Neural progenitor cell (in vitro differentiated cells): ENCODE data around the gene TRPV5. TPM values are rescaled to one million over a fixed set of nuclear protein-coding genes. Genes with fewer than 3 reads are reported as not detected.

Experiments used
- DNase-seq: peaks from one replicate; pipeline ENCODE4 v3.0.0-alpha.2; 2016; ENCODE audit warnings: low spot score
- H2AFZ ChIP-seq: fragments of 200-600 bp; sonication (generic); replicated peaks from 2 replicates; pipeline ENCODE4 v1.6.1; 2016; ENCODE audit warnings: antibody characterized with exemption
- H3F3A ChIP-seq: fragments of 200-600 bp; sonication (generic); 2 replicates; pipeline ENCODE4 v1.6.1; 2016; ENCODE audit warnings: antibody characterized with exemption, low read depth
- H3K27ac ChIP-seq: fragments of 200-600 bp; sonication (generic); 2 replicates; pipeline ENCODE4 v1.5.1; 2016; ENCODE audit warnings: mild to moderate bottlenecking
- H3K27me3 ChIP-seq: fragments of 200-600 bp; sonication (generic); 2 replicates; pipeline ENCODE4 v1.6.1; 2016; ENCODE audit warnings: mild to moderate bottlenecking, moderate library complexity
- H3K36me3 ChIP-seq: fragments of 200-600 bp; sonication (generic); 2 replicates; pipeline ENCODE4 v1.5.1; 2016
- H3K4me1 ChIP-seq: fragments of 200-600 bp; sonication (generic); 2 replicates; pipeline ENCODE4 v1.6.1; 2016; ENCODE audit warnings: mixed run types
- H3K4me2 ChIP-seq: fragments of 200-600 bp; sonication (generic); 2 replicates; pipeline ENCODE4 v1.6.1; 2016
- H3K4me3 ChIP-seq: fragments of 200-600 bp; sonication (generic); 2 replicates; pipeline ENCODE4 v1.5.1; 2016
- H3K79me2 ChIP-seq: fragments of 200-600 bp; sonication (generic); 2 replicates; pipeline ENCODE4 v1.6.1; 2016; ENCODE audit warnings: low read depth
- H3K9ac ChIP-seq: fragments of 200-600 bp; sonication (generic); 2 replicates; pipeline ENCODE4 v1.6.1; 2016
- H3K9me3 ChIP-seq: fragments of 200-600 bp; sonication (generic); 2 replicates; pipeline ENCODE4 v1.5.1; 2016; ENCODE audit warnings: low read depth
- H4K20me1 ChIP-seq: fragments of 200-600 bp; sonication (generic); 2 replicates; pipeline ENCODE4 v1.6.1; 2016; ENCODE audit warnings: low read depth
- H3K27ac Mint-ChIP-seq: 3 replicates; pipeline ENCODE4 v1.8.0; 2021; ENCODE audit warnings: mixed read lengths
- H3K27me3 Mint-ChIP-seq: 2 replicates; pipeline ENCODE4 v1.8.0; 2022; ENCODE audit warnings: low read depth, mild to moderate bottlenecking, inconsistent platforms, moderate library complexity, mixed read lengths; ENCODE audit not compliant: insufficient read depth
- H3K36me3 Mint-ChIP-seq: 3 replicates; pipeline ENCODE4 v1.8.0; 2021; ENCODE audit warnings: mixed read lengths
- H3K4me1 Mint-ChIP-seq: 3 replicates; pipeline ENCODE4 v1.8.0; 2021; ENCODE audit warnings: mixed read lengths
- H3K4me3 Mint-ChIP-seq: 3 replicates; pipeline ENCODE4 v1.8.0; 2021; ENCODE audit warnings: mild to moderate bottlenecking, moderate library complexity, mixed read lengths
- H3K9me3 Mint-ChIP-seq: 3 replicates; pipeline ENCODE4 v1.8.0; 2020; ENCODE audit warnings: mixed read lengths
- CTCF ChIP-seq: fragments of 200-600 bp; sonication (generic); IDR thresholded peaks from 2 replicates; pipeline ENCODE4 v1.5.1; 2017; ENCODE audit warnings: antibody characterized with exemption, mild to moderate bottlenecking
- EZH2 ChIP-seq: fragments of 200-600 bp; sonication (generic); IDR thresholded peaks from 2 replicates; pipeline ENCODE4 v1.6.1; 2017; ENCODE audit warnings: antibody characterized with exemption, mild to moderate bottlenecking, moderate library complexity
- EZH2phosphoT487 ChIP-seq: fragments of 200-600 bp; sonication (generic); IDR thresholded peaks from 2 replicates; pipeline ENCODE4 v1.6.1; 2017; ENCODE audit warnings: antibody characterized with exemption
- total RNA-seq: library from RNA; depleted of rRNA; stranded (reverse); fragments of >200 nt; gene quantifications from 2 replicates; pipeline ENCODE4 v1.2.3, GENCODE V29; 2015; ENCODE audit warnings: low replicate concordance

The TRPV5 gene
- total RNA-seq, 1 donor from 2014 or later: not detected

GRCh38 chr7:142939226-142939910 is 5.8 kb upstream of the TRPV5 start, which contains the start of gene LLCFC1:
LLCFC1 (plus strand) TSS chr7:142939484; CDS start chr7:142939622, 138 bp downstream.
- Histone ChIP-seq H3K4me1 (no peaks in the 10 kb centered on the region), H3K9me3 (no peaks in the 10 kb centered on the region), H3K79me2 (no peaks in the 10 kb centered on the region), H3K4me3 (no peak within 1 kb of the TSS), H3K27me3 (no peaks in the 10 kb centered on the region), H3F3A (no peaks in the 10 kb centered on the region), H3K36me3 (no peaks in the 10 kb centered on the region), H3K9ac (no peak within 1 kb of the TSS), H3K4me2 (no peak within 1 kb of the TSS), H2AFZ (no peak within 1 kb of the TSS), H4K20me1 (no peaks in the 10 kb centered on the region), H3K27ac (no peak within 1 kb of the TSS)
- TF ChIP-seq EZH2phosphoT487 (no peak), CTCF (peak; percentile 61)
- Mint-ChIP-seq H3K36me3 (no peaks in the 10 kb centered on the region), H3K27ac (no peak within 1 kb of the TSS), H3K4me1 (peaks cover 3% of the 10 kb centered on the region), H3K4me3 (no peak within 1 kb of the TSS), H3K27me3 (peaks cover 2% of the 10 kb centered on the region), H3K9me3 (no peaks in the 10 kb centered on the region)
- peak; percentile 59 for DNase-seq

DNA sequence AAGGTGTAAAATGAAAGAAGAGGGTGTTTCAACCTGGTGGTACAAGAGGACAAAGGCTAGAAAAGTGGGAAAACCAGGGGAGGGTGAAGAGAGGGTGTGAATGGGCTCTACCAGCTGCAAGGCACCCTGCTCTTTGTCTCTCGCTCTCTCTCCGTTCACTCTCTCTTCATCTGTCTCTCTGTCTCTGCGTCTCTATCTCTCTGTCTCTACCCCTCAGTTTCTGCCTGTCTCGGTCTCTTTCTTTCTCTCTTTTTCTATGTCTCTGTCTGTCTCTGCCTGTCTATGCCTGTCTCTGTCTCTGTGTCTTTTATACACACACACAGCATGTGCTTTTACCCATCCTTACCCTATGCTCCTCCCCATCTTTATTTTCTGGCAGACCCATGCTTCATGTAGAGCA is 5.1 kb upstream of the TRPV5 start:
- H3K36me3 Mint-ChIP-seq: no peaks in the 10 kb centered on the region

DNA sequence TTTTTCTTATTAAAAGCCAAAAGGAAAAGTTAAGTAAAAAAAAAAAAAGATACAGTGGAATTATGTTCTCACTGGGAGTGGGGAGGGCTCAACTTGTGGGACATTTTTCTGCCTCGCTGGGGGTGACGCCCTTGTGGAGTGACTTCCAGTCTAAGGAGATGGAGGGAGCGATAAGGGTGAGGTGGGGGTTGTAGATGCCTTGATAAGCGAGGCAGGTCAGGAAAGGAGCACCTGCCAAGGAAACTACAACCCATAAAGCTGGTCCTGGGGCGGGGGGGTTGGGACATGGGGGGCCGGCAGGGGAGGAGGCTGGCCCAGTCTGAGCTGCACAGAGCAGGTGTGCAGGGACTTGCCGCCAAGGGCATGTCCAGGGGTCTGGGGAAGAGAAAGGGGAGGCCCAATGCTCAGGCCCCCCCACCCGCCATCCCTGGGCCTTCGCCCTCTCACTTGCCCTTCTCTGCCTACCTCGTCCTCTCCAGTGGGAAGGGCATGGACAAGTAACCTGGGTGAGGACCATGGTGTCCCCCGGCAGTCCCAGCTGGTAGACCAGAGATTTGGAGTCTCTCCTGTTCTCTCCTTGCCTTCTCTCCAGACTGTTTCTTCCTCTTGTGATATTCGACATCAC is 2.5 kb upstream of the TRPV5 start:
- peaks cover 3% of the 10 kb centered on the region for H3K4me1 Mint-ChIP-seq
- Histone ChIP-seq H3K27ac (no peak overlapping the region), H2AFZ (no peak overlapping the region), H3K4me2 (no peak overlapping the region), H3K4me3 (no peak overlapping the region), H3K27me3 (no peaks in the 10 kb centered on the region), H3K4me1 (no peaks in the 10 kb centered on the region), H4K20me1 (no peaks in the 10 kb centered on the region), H3K9me3 (no peaks in the 10 kb centered on the region), H3F3A (no peaks in the 10 kb centered on the region), H3K9ac (no peak overlapping the region), H3K36me3 (no peaks in the 10 kb centered on the region), H3K79me2 (no peaks in the 10 kb centered on the region)
- TF ChIP-seq EZH2phosphoT487 (no peak), CTCF (no peak), EZH2 (no peak)
- no peak overlapping the region for H3K27ac Mint-ChIP-seq
- H3K27me3 Mint-ChIP-seq: peaks cover 2% of the 10 kb centered on the region
- no peak overlapping the region for H3K4me3 Mint-ChIP-seq
- no peaks in the 10 kb centered on the region for H3K9me3 Mint-ChIP-seq
- no peaks in the 10 kb centered on the region for H3K36me3 Mint-ChIP-seq
- no peak for DNase-seq

More for the DNA sequence above, 5.1 kb upstream of the TRPV5 start:
- DNase-seq: no peak
- no peak overlapping the region for H3K4me3 ChIP-seq
- H2AFZ ChIP-seq: no peak overlapping the region
- no peak overlapping the region for H3K27ac Mint-ChIP-seq
- H3K9me3 ChIP-seq: no peaks in the 10 kb centered on the region
- no peak overlapping the region for H3K4me3 Mint-ChIP-seq
- H3K4me2 ChIP-seq: no peak overlapping the region
- no peaks in the 10 kb centered on the region for H3K9me3 Mint-ChIP-seq
- H3F3A ChIP-seq: no peaks in the 10 kb centered on the region
- TF ChIP-seq CTCF (no peak), EZH2phosphoT487 (no peak), EZH2 (no peak)
- peaks cover 3% of the 10 kb centered on the region for H3K4me1 Mint-ChIP-seq
- no peaks in the 10 kb centered on the region for H3K36me3 ChIP-seq
- H4K20me1 ChIP-seq: no peaks in the 10 kb centered on the region
- H3K27ac ChIP-seq: no peak overlapping the region
- H3K9ac ChIP-seq: no peak overlapping the region
- no peaks in the 10 kb centered on the region for H3K27me3 ChIP-seq
- peaks cover 2% of the 10 kb centered on the region for H3K27me3 Mint-ChIP-seq
- no peaks in the 10 kb centered on the region for H3K4me1 ChIP-seq
- no peaks in the 10 kb centered on the region for H3K79me2 ChIP-seq
